GM21423 (cell line): ENCODE data around the gene PPP4C.
"Not testable (repeated sequence)": the region's sequence is repeated elsewhere in the genome, so short reads cannot be mapped to it uniquely, and the experiment has no call there.

Source experiments
- ATAC-seq: cut with Tn5 transposase; IDR thresholded peaks from one replicate; pipeline ENCODE4 v1.9.1; 2021; ENCODE audit warnings: mild to moderate bottlenecking, moderate library complexity; ENCODE audit not compliant: unreplicated experiment

PPP4C gene

DNA sequence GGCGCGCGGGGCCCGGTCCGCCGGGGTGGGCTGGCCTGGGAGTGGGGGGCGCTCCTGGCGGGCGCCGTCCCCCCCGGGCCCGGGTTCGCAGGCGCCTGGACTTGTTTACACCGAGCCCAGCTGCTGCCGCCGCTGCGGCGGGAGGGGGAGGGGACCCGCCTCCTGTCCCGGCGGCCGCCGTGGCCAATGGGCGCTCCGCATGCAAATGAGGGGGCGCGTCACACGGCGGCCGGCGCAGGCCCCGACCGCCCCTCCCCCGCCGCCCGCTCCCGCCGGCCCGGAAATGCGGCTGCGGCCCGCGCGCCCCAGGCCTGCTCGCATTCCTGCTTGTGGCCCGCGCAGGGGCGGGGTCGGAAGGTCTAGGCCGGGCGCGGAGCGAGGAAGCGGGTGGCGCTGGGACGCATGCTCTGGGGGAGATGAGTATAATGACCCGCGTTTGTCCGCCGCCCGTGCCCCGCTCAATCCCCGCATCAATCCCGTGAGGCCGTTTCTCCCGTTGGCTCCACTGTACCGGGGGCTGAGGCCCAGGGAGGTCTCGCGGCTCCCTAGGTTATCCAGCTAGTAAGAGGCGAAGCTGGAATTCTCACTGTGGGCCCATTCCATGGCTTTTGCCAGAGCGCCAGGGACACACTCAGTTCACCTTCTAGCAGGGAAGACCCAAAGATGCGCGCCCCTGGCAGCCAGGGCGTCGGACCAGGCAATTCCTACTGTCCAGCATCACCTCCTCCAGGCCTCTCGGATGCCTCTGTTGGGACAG lies 20.5 kb downstream of the PPP4C start, which contains the start of gene YPEL3:
Gene YPEL3, minus strand, starts transcription at position 109 of the 757 bp plus-strand sequence. CDS start 731 bp downstream, outside the sequence.
- peak; percentile 36 for ATAC-seq

DNA sequence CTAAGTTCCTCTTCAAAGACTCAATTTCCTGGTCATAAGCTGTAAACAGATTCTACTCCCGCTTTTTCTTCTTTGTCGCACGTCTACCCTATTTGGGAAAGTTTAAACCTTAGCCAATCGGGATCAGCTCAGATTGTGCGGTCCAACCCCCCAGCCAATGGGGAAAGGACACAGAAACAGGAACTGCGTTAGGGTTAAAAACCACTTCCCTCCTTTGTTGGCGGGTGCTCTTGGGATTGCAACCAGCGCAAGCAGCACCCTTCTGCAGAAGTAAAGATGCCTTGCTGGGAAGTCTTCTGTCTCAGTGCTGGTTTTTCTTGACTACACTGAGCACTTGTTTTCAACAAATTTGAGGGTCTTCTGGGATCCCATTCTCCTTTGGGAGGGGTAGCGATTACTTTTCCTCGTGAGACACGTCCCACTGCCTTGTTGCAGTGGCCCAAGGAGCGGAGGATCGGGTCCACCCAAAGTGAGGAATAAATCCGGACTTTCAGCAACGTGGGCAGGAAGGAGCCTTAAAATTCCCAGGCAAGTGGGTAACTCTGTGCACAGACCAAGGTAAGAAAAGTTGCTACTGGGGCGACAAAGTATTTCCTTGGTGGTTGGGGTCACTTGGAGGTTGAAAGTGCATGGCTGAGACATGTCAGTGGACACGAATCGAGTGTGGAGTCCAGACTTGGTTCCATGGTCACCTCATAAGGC lies 21.2 kb downstream of the PPP4C start:
- no peak for ATAC-seq

DNA sequence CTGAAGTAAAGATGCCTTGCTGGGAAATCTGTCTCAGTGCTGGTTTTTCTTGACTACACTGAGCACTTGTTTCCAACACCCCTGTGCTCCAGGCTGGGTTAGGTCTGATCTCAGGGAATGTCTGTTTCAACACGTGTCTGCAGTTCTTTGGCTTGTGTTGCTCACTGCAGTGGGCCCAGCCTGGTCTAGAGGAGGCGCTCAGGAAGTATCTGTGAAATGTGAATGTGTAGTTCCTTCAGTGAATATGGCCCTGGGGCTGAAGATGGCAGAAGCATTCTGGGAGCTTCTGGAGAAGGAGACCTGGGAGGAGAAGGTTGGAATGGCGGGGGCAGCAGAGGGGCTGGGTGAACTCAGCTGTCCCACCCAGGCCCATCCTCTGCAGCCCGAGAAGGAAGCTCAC lies 28.3 kb downstream of the PPP4C start:
- ATAC-seq, result no peak

DNA sequence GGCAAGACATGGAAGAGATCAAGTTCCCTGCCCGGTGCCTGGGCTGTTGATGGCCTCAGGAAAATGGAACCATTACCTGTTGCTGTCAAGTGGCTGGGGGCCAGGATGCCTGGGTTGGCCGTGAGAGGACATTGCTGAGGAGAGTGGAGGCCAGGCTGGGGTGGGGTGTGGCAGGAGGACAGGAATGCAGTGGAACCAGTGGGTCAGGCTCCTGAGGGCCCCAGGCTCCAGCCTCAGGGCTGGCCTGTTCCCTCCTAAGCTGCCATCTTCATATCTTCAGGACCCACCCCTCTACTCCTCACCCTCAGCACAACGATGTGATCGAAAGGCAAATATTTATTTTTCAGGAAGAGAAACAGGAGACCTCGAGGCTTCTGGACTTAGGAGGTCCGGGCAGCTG lies 28.7 kb downstream of the PPP4C start:
- ATAC-seq, result no peak

DNA sequence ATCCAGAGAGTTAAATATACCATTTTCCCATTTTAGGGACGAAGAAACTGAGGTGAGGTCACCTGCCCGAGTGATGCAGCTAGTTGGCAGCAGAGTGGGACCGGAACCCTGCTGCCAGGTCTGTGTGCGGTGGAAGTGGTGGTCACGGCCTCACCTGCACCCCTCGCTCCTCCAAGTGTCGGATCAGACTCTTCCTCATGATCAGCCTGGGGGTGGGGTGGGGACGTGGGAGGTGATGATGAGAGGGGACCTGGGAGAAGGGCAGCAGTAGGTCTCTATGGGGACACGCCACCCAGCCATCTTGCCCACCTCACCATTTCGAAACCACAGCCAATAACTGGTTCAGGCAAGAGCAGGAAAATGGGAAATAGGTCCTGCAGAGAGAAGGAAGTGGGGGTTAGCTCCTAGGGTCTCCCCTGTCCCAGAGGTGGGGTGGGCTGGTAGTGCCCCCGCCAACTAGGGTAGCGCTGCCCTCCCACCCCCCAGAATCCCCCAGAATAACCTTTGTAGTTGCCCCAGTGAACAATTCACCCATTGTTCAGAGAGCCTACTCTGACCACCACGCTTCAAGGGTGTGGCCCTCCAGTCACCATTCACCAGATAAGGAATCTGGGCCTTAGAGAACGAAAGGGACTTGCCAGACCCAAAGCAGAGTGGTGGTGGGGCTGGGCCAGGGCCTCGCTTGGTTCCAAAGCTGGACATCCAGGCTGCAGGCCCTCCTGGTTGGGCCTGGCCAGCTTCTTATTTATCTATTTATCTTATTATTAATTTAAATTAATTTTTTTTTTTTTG lies 32.5 kb downstream of the PPP4C start:
- no peak for ATAC-seq

DNA sequence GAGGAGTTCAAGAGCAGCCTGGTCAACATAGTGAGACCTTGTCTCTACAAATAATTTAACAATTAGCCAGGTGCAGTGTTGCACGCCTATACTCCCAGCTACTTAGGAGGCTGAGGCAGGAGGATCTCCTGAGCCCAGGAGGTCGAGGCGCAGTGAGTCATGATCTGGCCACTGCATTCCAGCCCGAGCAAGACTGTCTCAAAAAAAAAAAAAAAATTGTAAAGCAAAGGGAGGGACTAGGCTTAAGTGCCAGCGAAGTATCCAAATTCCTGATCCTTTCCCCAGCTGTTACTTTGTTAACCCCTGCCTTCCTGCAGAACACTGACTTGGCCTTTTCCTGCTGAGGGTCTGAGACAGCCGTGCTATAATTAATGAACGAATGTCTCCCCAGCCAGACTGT lies 34.9 kb downstream of the PPP4C start:
- ATAC-seq, result no peak

DNA sequence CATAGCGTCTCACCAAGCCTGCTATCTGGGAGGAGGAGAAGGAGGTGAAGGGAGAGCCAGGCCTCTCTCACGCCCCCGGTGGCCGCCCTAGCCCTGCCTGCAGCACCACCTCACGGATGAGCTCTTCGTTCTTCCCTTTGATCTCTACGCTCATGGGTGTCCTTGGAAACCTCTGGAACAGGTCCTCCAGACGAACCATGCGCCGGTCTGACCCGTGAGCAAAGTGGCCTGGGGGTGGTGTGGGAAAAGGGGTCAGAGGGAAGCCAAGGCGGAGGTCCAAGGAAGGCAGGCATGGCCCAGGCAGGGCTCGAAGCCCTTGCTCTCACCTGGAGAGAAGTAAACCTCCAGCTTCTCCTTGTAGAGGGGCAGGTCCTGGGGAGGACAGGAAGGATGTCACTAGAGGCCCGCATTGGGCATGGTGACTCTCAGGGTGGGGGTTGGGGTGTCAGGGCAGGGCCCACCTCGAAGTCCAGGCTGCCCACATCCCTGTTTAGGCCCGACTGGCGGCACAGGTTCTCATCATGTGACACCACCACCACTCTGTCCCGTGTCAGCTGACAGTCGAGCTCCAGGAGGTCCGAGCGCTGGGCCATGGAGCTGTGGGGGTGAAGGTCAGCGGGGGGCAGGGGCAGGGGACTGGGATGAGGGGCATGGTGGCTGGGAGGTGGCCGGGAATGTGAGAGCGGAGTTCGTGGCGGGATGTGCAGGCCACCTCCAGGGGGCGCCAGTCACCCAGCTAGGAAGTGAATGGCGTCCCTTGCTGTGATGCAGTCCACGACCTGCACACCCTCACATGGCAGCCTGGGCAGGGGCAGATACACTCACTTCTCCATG lies 36.6 kb downstream of the PPP4C start:
- ATAC-seq, result no peak

DNA sequence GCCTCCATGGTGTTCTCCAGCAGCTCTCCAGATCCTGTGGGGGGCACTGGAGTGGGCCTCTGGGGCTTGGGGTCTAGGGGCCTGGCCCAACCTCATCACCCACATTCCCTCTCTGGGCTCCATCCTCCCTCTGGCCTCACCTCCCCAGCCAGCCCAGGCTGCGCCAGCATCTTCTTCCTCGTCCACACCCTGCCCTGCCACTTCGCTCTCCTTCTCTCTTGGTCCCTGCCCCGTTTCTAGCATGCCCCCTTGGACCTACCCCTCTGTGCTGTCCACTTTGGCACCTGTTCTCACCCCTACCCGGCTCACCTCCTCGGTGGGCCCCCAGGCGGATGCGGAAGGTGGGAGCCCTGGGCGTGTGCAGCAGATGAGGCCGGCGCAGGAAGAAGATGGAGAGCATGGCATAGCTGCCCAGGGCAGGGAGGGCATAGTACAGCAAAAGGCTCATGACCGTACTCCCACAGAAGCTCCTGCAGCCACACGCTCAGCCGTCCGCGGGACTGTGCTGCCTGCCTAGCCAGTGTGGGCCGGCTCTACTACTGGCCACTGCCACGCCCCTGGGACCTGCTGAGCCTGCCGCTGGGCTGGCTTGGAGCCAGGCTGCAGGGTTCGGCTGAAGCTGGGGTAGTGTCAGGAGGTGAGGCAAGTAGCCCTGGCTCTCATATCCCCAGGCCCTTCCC lies 37.4 kb downstream of the PPP4C start, which contains the start of gene GDPD3:
Gene GDPD3, minus strand, starts transcription at position 507 of the 680 bp plus-strand sequence. Its CDS starts 59 bp downstream, at position 448.
- no peak for ATAC-seq

DNA sequence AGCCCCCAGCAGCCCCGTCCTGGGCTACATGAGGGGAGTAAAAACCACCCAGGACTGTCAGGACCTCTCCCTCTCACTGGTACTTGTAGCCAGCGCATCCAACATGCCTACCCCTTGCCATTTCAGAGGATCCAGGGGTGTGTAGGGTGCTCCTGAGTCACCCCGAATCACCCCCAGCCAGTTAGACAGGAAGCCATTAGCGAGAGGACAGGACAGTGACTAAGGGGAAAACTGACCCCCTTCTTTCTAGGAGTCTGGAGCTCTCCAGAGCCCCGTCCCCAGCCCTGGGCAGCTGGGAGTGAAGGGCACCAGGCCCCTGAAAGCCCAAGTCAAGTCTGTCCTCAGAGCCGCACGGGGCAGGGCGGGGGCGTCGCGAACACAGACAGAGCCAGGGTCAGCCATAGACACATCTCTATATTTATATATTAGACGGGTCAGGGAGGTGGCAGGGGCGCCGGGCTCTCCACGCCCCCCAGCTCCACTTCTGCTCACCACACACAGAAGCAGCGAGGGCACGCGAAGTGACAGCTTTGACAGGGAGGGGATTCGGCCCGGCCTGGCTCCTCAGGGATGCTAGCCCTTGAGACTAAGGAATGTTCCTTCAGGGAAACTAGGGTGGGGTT lies 38.0 kb downstream of the PPP4C start:
- no peak for ATAC-seq

DNA sequence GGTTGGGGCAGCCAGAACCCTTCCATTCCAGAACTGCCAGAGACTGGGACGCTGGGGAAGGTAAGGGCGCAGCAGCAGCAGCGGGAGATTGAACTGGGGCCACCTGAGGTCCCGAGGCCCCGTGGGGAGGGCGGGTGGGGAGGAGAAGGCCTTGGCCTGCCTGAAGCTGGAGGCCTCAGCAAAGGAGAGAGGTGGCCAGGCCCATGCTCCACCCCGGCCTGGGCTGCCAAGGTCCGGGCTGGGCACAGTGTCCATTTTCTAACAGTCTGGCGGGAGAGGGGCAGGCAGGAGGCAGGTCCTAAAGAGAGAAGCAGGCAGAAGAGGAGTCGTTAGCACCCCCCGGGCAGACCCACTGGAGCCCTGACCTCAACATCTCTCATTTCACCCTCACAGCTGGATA lies 38.6 kb downstream of the PPP4C start:
- no peak for ATAC-seq

DNA sequence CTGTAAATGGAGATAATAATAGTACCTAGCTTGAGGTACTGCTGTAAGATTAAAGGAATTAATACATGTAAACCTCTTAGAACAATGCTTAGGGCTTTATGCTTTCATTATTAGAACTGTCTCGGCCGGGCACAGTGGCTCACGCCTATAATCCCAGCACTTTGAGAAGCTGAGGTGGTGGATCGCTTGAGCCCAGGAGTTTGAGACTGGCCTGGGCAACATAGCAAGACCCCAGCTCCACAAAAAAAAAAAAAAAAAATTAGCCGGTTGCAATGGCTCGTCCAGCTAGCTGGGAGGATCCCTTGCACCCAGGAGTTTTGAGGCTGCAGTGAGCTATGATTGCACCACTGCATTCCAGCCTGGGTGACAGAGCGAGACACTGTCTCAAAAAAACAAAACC lies 39.0 kb downstream of the PPP4C start:
- ATAC-seq, result not testable (repeated sequence)

DNA sequence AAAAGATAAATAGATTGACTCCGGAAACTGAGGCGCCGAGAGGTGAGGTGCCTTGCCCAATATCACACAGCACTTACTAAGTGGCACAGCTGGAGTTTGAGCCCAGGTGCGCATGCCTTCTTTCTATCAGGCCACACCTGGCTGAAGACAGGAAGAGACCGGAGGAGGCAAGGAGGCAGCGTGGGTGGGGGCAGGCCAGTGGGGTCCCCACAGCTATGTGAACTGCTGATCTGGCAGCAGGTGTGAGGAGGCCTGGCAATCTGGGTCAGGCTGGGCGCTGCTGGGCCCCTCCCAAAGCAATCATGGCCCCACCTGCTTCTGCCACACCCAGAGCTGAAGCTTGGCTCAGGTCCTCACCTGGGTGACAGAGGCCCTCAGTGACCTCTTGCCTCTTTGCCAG lies 39.4 kb downstream of the PPP4C start:
- no peak for ATAC-seq

DNA sequence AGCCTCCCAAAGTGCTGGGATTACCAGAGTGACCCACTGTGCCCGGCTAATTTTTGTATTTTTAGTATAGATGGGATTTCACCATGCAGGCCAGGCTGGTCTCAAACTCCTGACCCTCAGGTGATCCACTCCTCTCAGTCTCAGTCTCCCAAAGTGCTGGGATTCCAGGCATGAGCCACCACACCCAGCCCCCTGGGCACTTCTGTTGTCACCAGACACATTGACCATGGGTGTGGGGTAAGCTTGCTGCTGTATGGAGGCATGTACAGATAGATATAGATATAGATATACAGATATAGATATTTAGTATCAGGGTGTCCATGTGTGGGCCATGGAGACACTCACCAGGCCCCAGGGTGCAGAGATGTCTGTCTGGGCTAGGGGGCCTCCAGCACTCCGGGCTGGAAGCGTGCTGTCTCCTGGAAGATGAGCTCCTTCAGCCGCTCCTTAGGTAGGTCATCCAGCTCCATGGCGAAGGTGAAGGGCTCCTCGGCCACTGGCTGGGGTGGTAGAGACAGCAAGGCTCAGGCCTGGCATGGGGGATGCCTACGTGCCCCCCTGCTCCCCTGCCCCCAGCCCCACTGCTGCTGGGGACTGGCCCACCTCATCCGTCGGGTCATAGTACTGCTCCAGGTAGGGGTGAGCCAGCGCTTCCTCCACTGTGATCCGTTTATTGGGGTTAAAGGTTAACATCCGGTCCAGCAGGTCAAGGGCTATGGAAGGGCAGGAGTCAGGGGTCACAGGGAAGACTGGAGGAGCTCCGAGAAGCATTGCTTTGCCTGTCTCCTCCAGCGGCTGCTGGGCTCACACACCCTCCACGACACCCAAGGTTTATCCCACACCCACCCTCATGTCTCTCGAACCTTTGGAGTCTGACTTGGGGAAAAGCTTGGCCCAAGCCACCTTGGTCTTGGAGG lies 40.8 kb downstream of the PPP4C start:
- ATAC-seq, result no peak

DNA sequence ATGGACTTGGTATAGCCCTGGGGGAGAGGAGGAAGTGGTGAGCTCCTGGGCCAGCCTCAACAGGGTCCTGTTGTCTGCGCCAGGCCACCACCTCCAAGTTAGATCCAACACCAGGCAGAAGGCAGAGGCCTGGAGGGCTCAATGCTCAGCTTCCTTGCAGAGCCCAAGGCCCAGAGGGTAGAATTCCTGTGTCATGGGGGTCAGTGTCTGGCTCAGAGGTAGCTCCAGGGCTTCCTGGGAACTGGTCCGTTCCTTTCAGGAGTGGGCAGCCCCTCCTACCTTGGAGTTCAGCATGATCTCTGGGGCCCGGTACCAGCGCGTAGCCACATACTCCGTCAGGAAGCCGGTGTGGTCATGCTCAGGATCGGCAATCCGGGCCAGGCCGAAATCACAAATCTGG lies 42.0 kb downstream of the PPP4C start:
- no peak for ATAC-seq

DNA sequence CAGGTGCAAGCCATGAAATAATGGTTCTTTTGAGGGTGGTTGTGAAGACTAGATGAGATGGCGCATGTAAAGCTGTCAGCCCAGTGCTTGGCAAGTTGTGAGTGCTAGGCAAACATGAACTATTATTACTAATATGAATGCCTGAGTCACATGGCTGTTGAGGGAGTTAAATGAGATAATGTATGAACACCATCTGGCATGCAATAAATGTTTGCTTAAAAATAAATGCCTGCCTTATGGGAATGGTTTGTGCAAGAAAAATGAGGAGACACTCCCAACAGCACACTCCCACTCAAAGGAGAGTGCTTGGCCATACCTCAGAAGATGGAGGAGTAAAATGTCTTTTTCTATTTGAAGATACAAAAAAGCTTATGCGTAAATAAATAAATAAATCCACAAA lies 43.6 kb downstream of the PPP4C start:
- no peak for ATAC-seq

DNA sequence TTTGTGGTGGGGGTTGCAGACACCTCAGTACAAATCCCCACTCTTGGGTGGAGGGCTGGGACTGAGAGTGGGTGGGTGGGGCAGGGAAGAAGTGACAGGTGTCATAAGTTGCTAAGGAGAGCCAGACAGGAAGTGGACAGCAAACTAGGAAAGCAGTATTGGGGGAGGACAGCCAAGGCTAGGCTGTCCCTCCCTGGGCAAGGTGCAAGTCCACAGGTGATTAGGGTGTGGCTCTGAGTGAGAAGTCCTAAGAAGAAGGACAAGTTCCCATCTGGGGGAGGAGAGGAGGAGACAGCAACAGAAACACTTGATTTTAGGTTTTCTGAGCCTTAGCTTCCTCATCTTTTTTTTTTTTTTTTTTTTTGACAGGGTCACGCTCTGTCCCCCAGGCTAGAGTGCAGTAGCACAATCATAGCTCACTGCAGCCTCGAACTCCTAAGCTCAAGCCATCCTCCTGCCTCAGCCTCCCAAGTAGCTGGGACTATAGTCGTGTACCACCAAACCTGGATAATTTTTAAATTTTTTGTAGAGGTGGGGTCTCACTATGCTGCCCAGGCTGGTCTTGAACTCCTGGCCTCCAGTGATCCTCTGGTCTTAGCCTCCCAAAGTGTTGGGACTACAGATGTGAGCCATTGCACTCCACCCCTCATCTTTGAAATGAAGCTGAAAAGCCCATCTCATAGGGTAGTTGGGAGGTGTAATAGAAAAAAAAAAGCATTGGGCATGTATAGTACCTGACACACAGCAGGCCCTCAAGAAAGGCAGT lies 44.7 kb downstream of the PPP4C start:
- no peak for ATAC-seq

DNA sequence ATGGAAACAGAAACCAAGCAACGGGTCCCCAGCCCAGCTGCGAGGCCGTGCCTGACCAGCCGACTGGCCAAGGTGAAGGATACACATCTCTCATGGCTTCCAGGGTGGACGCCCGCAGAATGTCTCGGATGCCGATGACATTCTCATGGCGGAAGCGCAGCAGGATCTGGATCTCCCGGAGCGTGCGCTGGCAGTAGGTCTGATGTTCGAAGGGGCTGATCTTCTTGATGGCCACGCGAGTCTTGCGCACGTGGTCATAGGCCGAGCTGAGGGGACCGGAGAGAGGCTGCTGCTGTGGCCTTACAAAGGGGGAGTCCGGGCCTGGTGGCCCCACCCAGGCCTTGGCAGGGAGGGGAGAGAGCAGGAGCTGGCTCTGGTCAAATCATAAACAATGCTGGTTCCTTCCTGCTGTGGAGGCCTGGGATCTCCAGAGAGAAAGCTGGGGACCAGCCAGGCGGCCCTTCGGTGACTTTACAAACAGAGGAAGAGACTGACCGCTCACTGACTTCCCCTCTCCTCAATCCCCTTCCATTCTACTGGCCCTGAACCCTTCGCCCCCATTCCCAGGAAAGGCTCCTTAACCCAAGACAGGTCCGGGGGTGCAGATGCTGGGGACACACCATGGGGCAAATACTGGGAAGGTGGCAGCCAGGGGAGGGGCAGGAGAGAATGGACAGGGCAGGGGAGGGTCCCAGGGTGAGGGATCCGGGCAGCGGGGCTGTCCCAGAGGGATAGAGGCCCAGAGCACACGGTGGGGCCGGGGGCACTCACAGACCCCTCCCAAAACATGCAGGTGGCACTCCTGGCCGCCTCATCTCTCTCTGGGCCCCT lies 46.2 kb downstream of the PPP4C start:
- ATAC-seq, result no peak
